HG03565 (cell line): ENCODE measurements around the gene TSPAN7.
A peak's percentile ranks its signal among the peaks of the same experiment; 100 is the strongest.

Experiments
- ATAC-seq: cut with Tn5 transposase; IDR thresholded peaks from one replicate; pipeline ENCODE4 v1.9.1; 2021; ENCODE audit warnings: mild to moderate bottlenecking, moderate library complexity; ENCODE audit not compliant: unreplicated experiment

Gene TSPAN7

GRCh38 chrX:38594434-38594833 is 33.1 kb downstream of the TSPAN7 start:
- ATAC-seq: no peak

DNA sequence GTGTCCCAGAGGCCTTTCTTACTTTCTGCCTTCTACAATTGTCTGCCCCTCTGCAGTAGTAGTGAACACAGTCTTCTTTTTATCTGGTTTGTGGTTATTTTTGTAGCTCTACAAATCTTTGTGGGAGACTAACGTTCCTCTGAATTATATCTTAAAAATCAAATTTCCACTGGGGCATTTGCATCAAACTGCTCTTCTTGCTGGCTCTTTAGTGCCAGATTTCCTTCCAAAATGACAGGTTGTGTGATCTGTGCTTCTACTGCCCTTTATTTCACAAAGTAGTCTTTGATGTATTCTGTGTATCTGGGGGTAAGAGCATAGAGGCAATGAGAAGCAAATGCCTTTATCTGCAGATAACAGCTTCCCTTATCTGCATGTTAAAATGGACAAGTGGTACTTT is 34.5 kb downstream of the TSPAN7 start:
- no peak for ATAC-seq

GRCh38 chrX:38596939-38597338 is 35.6 kb downstream of the TSPAN7 start:
- ATAC-seq: no peak

- ATAC-seq: no peak
These were observed 38.7 kb downstream of the TSPAN7 start for GRCh38 chrX:38599796-38600755.

DNA sequence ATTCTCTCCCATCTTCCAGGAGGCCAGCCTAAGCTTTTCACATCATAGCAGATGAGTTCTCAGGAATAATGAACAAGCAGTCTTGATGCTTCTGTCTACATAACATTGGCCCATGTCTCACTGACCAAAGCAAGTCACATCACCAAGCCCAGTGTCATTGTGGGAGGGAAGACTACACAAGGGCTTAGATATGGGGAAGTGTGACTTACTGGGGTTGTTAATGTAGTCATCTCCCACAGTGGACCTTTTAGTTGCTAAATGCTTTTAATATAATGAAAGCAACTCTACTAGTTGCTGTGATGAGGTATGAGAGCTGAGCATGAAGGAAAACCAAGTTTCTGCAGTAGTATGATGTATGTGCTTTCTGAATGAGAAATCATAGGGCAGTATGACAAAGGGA is 40.5 kb downstream of the TSPAN7 start:
- no peak for ATAC-seq

DNA sequence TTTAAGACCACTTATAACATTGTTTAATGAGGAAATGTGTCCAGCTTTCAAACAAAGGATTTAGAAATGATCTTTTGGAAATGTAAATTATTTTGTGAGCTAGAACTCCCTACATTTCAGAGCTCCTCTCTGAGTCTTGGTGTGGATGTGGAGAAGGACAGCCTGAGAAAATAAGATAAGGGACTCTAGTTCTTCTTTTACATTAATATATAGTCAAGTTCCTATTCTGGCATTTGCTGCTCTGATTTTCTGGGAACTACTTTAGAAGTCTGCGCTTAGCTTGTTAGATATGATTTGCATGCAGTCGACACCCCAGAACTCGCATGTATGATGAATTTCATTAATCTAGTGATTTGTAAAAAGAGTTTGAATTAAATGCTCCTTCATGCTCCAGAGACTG is 45.5 kb downstream of the TSPAN7 start:
- no peak for ATAC-seq

DNA sequence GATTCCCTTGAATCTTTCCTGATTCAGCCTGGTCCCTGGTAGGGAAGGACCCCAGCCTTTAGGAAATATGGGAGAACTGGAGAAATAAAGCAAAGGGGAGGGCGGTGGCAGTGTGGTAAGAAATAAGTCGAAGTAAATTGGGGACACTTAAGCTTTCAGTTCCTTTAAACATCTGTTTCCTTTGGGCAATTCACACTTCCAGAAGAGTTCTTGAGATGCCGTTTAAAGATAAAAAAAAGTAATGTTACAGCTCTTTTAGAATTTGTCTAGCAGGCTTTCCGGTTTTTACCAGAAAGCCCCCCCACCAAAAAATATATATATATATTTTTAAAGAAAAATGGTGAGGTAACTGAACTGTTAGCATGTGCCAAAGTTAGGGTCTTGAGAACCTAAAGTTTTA is 46.6 kb downstream of the TSPAN7 start:
- ATAC-seq: no peak

DNA sequence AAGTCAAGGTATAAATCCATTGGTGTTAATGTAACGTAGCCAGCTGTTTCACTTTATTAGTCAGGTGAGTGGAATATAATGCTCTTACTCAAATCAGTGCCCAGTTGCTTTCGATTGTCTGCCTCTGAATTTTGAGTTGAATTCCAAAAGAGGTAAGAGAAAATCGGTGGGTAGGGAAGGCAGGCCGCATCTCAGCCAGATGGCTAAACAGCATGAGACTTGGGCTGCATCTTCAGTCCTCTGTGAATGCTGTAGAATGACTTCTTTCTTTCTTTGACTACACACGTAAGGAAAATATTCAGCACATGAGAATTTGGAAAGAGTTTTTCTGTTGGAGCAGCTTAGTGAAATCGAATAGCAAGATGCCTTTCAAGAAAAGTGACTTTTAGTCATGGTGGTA is 49.5 kb downstream of the TSPAN7 start:
- ATAC-seq: no peak

DNA sequence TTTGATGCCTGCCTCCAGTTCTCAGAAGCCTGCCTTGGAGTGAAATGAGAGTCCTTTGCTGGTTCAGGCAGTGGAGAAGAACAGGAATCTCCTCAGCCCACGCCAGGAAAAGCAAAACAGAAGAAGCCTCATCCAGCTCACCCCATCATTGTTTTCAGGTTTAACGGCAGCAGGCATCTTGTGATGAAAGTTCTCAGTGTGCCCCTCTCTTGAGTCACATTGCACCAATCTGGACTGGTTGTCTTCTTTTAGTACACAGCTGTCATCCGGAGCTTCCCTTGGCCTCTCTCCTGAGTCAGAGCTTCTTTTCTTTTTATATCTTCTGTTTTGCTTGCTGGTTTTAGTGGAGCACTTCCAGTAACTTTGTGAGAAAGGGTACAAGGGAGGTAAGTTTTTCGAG is 50.9 kb downstream of the TSPAN7 start:
- ATAC-seq: no peak

DNA sequence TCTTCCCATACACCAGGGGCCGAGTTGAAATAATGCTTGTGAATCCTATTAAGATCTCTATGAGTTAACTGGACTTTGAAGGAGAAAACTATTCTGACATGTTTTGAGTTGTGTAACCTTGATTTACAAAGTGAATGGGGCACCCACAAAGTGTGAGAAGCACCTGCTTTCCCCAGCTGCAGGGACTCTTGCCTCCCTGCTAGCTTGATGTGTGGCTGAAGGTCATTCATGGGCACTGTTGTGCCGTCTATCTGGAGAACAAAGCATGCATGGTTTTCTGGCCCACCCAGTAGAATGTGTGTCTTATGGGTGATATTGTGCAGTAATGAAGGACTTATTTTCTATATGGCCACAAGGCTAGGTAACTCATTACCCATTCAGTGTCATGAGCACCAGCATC is 53.1 kb downstream of the TSPAN7 start:
- no peak for ATAC-seq

DNA sequence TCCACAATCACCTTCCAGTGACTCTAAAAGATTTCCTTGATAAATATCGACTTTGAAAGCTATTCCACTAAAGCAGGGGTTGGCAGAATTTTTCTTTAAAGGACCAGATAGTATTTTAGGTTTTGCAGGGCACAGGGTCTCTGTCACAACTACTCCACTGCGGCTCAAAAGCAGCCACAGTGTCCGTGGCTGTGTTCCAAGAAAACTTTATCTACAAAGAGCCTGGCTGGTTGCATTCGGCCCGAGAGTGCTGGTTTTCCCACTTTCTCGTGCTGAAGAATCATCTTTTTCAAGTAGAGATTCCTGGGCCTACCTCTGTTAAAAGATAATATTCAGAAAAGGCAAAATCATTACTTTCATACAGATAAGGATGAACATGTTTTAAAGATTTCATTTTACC is 55.6 kb downstream of the TSPAN7 start:
- no peak for ATAC-seq

GRCh38 chrX:38618180-38618579 is 56.8 kb downstream of the TSPAN7 start:
- no peak for ATAC-seq

- no peak for ATAC-seq
These were observed 59.3 kb downstream of the TSPAN7 start for GRCh38 chrX:38620623-38621022.

DNA sequence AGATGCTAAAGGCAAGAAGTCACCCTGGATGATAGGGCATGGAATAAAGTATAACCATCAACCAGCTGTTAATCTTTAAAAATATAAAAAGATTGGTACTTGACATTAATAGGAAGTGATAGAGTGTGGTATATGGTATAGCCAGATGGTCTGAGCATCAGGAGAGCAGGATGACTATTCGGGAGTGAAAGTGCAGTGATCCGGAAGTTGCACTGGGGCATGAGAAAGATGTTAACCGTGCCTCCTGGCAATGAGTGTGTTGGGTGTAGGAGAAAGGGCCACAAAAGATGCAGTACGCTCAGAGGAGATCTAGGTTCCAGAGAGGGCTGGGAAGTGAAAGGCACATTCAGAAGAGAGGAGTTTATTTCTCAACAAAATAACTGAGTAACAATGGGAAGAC is 65.0 kb downstream of the TSPAN7 start:
- ATAC-seq: no peak

DNA sequence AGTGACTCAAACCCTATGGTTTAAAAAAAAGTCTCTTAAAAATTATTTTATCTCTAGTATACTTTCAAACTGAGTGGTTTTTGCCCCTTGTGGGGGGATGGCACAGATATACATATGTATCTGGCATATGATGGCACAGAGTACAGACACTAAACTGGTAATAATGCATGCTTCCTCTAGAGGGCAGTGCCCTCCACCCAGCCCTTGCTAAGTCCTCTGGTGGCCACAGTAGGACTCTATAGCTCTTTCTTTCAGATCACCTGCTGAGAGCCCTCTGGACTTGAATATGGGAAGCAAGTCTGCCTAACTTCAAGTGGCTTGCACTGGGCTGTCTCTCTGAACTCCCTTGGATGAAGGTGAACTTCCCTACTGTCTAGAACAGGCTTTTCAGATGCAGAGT is 66.3 kb downstream of the TSPAN7 start:
- ATAC-seq: peak; percentile 80

- ATAC-seq: no peak
These were observed 67.2 kb downstream of the TSPAN7 start for GRCh38 chrX:38628587-38628986.

GRCh38 chrX:38632516-38632915 is 71.2 kb downstream of the TSPAN7 start:
- no peak for ATAC-seq

- ATAC-seq: no peak
These were observed 73.3 kb downstream of the TSPAN7 start for GRCh38 chrX:38634665-38635064.

DNA sequence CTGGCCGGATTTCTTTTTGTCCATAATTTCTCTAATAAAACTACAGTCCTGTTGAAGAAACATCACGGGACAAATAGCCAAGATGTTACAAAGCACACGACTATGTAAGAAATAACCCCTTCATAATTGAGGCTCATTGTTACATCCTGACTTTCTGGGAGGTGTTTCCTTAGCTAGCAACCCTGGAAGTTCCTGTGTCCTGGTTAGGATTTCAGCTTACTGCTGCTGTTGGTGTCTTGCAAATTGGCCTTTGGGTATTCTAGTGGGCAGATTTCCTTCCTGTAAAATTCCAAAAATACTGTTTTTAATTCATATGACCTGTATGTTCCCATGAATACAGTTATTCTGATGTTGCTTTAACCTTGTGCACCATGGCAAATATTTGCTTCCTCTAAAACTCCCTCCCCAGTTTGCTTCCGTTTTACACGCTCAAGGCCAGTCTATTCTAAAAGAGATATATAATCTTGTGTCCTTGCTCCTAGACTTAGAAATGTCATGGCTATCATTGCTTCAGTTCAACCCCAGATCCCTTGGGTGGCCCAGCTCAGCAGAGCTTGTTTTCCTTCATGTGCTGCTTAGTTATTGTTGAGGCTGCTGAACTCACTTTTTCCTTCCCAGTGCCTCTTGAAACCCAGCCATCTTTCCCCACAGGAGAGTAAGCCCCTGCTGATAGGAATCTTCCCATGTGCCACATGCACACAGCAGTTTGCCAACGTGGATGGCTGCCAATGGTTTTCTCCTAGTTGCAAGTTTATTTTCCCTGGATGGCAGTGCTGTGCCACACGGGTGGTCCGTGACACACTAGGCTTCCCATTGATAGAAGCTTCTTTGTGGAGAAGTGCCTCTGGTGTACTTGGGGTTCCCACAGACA is 75.8 kb downstream of the TSPAN7 start:
- no peak for ATAC-seq

- ATAC-seq: no peak
These were observed 77.7 kb downstream of the TSPAN7 start for GRCh38 chrX:38638952-38639529.

- ATAC-seq: no peak
These were observed 78.4 kb downstream of the TSPAN7 start for GRCh38 chrX:38639730-38640129.

- ATAC-seq: no peak
These were observed 79.9 kb downstream of the TSPAN7 start for GRCh38 chrX:38641197-38641596.
